ENCODE results near the gene IFNL3. TPM values are rescaled to one million over a fixed set of nuclear protein-coding genes. Genes with fewer than 3 reads are reported as not detected.
"Not testable (repeated sequence)": the region's sequence is repeated elsewhere in the genome, so short reads cannot be mapped to it uniquely, and the experiment has no call there.

IFNL3 gene
- total RNA-seq, 4 donors from 2014 or later = not detected

DNA sequence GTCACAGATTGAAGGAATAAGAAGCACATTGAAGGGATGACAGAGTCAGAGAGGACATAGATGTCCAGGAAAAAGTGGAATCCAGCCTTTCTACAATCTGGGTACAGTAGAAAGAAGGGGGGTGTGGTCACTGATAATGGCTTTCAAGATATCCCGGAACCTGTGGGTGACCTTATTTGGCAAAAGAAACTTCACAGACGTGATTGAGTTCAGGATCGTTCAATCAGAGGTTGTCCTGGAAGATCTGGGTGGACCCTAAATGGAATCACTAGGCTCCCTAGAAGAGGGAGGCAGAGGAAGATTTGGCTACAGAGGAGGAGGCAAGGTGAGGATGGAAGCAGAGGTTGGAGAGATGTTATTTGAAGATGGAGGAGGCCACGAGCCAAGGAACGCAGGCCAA, 27.7 kb downstream of the IFNL3 start:
- 85% methylated on average over 5 of the region's 5 CpGs for WGBS
- no peaks in the 10 kb centered on the region for H3K9me3 ChIP-seq
- H3K4me3 ChIP-seq = no peak overlapping the region
- TF ChIP-seq POLR2A (IDR thresholded peaks at IDR 0.05) = no peak
- no peak for TF ChIP-seq EP300 (IDR thresholded peaks at IDR 0.05)
- TF ChIP-seq, protein P1, sequence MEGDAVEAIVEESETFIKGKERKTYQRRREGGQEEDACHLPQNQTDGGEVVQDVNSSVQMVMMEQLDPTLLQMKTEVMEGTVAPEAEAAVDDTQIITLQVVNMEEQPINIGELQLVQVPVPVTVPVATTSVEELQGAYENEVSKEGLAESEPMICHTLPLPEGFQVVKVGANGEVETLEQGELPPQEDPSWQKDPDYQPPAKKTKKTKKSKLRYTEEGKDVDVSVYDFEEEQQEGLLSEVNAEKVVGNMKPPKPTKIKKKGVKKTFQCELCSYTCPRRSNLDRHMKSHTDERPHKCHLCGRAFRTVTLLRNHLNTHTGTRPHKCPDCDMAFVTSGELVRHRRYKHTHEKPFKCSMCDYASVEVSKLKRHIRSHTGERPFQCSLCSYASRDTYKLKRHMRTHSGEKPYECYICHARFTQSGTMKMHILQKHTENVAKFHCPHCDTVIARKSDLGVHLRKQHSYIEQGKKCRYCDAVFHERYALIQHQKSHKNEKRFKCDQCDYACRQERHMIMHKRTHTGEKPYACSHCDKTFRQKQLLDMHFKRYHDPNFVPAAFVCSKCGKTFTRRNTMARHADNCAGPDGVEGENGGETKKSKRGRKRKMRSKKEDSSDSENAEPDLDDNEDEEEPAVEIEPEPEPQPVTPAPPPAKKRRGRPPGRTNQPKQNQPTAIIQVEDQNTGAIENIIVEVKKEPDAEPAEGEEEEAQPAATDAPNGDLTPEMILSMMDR (IDR thresholded peaks at IDR 0.05) = no peak
- no peak for TF ChIP-seq POLR2AphosphoS5 (IDR thresholded peaks at IDR 0.05)
- H3K27ac ChIP-seq = no peak overlapping the region
- no peaks in the 10 kb centered on the region for H3K27me3 ChIP-seq
- no peak for DNase-seq (ENCODE audit: low spot score in 2 of 2)
- no peaks in the 10 kb centered on the region for H3K4me1 ChIP-seq
- no peaks in the 10 kb centered on the region for H3K36me3 ChIP-seq

DNA sequence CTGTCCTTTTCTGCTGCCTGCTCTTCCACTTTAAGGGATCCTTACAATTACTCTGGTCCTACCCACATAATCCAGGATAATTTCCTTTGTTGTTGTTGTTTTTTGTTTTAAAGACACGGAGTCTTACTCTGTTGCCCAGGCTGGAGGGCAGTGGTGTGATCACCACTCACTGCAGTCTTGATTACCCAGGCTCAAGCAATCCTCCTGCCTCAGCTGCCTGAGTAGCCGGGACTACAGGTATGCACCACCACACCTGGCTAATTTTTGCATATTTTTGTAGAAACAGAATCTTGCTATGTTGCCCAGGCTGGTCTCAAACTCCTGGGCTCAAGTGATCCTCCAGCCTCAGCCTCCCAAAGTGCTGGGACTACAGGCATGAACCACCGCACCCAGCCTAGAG, 29.5 kb downstream of the IFNL3 start:
- not testable (repeated sequence) for DNase-seq (ENCODE audit: low spot score in 2 of 2); H3K36me3 ChIP-seq; H3K4me1 ChIP-seq; H3K27ac ChIP-seq; H3K9me3 ChIP-seq; H3K27me3 ChIP-seq; H3K4me3 ChIP-seq
- 94% methylated on average over 3 of the region's 3 CpGs for WGBS

DNA sequence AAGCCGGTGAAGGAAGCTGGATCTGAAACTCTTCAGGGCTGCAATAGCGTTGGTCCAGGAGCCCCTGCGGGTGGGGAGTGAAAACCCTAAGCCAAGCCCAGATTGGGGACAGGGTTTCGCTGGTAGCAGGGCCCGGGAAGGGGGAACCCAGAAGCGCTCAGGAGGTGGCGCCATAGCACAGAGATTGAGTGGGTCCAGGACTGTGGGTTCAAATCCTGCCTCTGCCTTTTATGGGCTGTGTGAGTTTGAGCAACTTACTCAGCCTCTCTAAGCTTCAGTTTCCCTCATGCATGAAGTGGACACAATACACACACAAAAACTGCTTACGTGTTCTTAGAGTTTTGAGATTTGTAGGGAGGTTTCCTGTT, 32.4 kb downstream of the IFNL3 start:
- H3K4me1 ChIP-seq = no peaks in the 10 kb centered on the region
- H3K27me3 ChIP-seq = no peaks in the 10 kb centered on the region
- no peak overlapping the region for H3K27ac ChIP-seq
- no peak for DNase-seq (ENCODE audit: low spot score in 2 of 2)
- WGBS = 26% methylated on average over 8 of the region's 8 CpGs
- H3K36me3 ChIP-seq = no peaks in the 10 kb centered on the region
- H3K4me3 ChIP-seq = no peak overlapping the region
- H3K9me3 ChIP-seq = no peaks in the 10 kb centered on the region
- no peak for TF ChIP-seq EP300 (IDR thresholded peaks at IDR 0.05)
- TF ChIP-seq POLR2AphosphoS5 (IDR thresholded peaks at IDR 0.05) = no peak
- no peak for TF ChIP-seq POLR2A (IDR thresholded peaks at IDR 0.05)
- TF ChIP-seq, protein P1 (IDR thresholded peaks at IDR 0.05) = no peak

DNA sequence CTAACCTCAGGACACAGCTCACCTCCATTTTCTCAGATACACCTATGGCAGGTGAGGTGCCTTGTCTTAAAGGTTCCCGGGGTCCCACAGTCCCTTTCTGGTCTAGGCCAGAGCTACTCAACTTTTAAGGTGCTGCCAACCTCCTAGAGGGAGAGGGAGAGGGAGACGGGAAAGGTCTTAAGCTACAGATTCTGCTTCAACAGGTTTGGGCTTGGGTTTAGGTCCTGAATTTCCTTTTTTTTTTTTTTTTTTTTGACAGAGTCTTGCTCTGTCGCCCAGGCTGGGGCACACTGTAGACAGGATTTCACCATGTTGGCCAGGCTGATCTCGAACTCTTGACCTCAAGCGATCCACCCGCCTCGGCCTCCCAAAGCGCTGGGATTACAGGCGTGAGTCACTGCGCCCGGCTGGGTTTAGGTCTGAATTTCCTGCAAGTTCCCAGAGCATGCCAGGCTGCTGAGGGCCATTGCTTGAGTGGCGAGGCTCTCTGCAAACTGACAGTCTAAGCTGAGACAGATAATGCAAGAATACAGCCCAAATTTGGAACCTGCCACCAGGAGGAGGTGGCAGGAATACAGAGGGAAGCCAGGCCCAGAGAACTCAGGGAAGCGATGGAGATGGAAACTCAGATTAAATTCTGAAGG, 33.0 kb downstream of the IFNL3 start:
- Histone ChIP-seq H3K4me1 (no peaks in the 10 kb centered on the region), H3K4me3 (no peak overlapping the region), H3K36me3 (no peaks in the 10 kb centered on the region), H3K27ac (no peak overlapping the region), H3K9me3 (no peaks in the 10 kb centered on the region), H3K27me3 (peaks cover under 1% of the 10 kb centered on the region)
- 60% methylated on average over 13 of the region's 13 CpGs for WGBS
- DNase-seq (ENCODE audit: low spot score in 2 of 2) = no peak
- TF ChIP-seq EP300 (IDR thresholded peaks at IDR 0.05) (no peak), POLR2AphosphoS5 (IDR thresholded peaks at IDR 0.05) (no peak), POLR2A (IDR thresholded peaks at IDR 0.05) (no peak)
- TF ChIP-seq, protein P1 (IDR thresholded peaks at IDR 0.05) = no peak

DNA sequence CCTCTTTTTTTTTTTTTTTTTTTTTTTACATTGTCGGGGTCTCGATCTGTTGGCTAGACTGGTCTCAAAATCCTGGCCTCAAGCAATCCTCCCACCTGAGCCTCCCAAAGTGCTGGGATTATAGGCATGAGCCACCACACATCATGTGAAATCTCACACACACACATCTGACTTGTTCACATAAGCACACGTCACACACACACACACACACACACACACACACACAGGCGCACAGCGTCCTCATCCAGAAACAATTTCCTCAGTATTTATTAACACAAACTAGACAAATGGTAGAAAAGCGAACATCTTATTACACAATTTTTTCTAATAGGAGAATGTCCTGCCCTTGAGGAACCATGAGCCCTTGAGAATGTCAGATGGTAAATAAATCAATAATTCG, 35.6 kb downstream of the IFNL3 start:
- Histone ChIP-seq H3K9me3 (no peaks in the 10 kb centered on the region), H3K4me1 (no peaks in the 10 kb centered on the region), H3K27ac (no peak overlapping the region), H3K4me3 (no peak overlapping the region), H3K36me3 (no peaks in the 10 kb centered on the region), H3K27me3 (peaks cover 19% of the 10 kb centered on the region)
- WGBS = 75% methylated on average over 7 of the region's 7 CpGs
- TF ChIP-seq POLR2AphosphoS5 (IDR thresholded peaks at IDR 0.05) (no peak), POLR2A (IDR thresholded peaks at IDR 0.05) (no peak), EP300 (IDR thresholded peaks at IDR 0.05) (no peak)
- TF ChIP-seq, protein P1 (IDR thresholded peaks at IDR 0.05) = no peak
- DNase-seq (ENCODE audit: low spot score in 2 of 2) = no peak

Data from suprapubic skin (tissue), 4 donors.